Glutamatergic neuron (in vitro differentiated cells): ENCODE data around the gene MAJIN. TPM values are rescaled to one million over a fixed set of nuclear protein-coding genes. Genes with fewer than 3 reads are reported as not detected.

Experiments used
- DNase-seq: peaks from one replicate; pipeline ENCODE4 v3.0.0; 2022
- H3K27ac Mint-ChIP-seq: one replicate; pipeline ENCODE4 v1.8.0; 2020; ENCODE audit warnings: mild to moderate bottlenecking, mixed read lengths, inconsistent platforms; ENCODE audit not compliant: unreplicated experiment
- H3K27me3 Mint-ChIP-seq: one replicate; pipeline ENCODE4 v1.8.0; 2020; ENCODE audit warnings: mild to moderate bottlenecking, moderate library complexity, mixed read lengths, inconsistent platforms; ENCODE audit not compliant: unreplicated experiment
- H3K36me3 Mint-ChIP-seq: one replicate; pipeline ENCODE4 v1.8.0; 2020; ENCODE audit warnings: mild to moderate bottlenecking, mixed read lengths, inconsistent platforms; ENCODE audit not compliant: unreplicated experiment
- H3K4me1 Mint-ChIP-seq: one replicate; pipeline ENCODE4 v1.8.0; 2020; ENCODE audit warnings: mild to moderate bottlenecking, low read depth, mixed read lengths, inconsistent platforms; ENCODE audit not compliant: unreplicated experiment
- H3K4me3 Mint-ChIP-seq: one replicate; pipeline ENCODE4 v1.8.0; 2020; ENCODE audit warnings: mild to moderate bottlenecking, mixed read lengths, inconsistent platforms; ENCODE audit not compliant: unreplicated experiment
- H3K9me3 Mint-ChIP-seq: one replicate; pipeline ENCODE4 v1.8.0; 2020; ENCODE audit warnings: mild to moderate bottlenecking, moderate library complexity, mixed read lengths, inconsistent platforms; ENCODE audit not compliant: unreplicated experiment
- CTCF ChIP-seq: fragments of 200-600 bp; sonication (generic); IDR thresholded peaks from one replicate; pipeline ENCODE4 v1.5.0; 2021; ENCODE audit not compliant: partially characterized antibody, unreplicated experiment
- total RNA-seq: library from RNA; stranded (reverse); fragmentation: NEBNext Ultra II Directional; extraction: Animal tissue kit (Norgen Biotek cat#: 25700); gene quantifications from one replicate; pipeline ENCODE4 v1.2.1, GENCODE V29; 2021; ENCODE audit not compliant: unreplicated experiment

MAJIN gene
- total RNA-seq, 1 donor from 2014 or later, result not detected

- no peak for TF ChIP-seq CTCF
- no peak for DNase-seq
- no peaks in the 10 kb centered on the region for H3K36me3 Mint-ChIP-seq
- no peak overlapping the region for H3K4me3 Mint-ChIP-seq
- no peaks in the 10 kb centered on the region for H3K4me1 Mint-ChIP-seq
- H3K27ac Mint-ChIP-seq, result no peak overlapping the region
- no peaks in the 10 kb centered on the region for H3K9me3 Mint-ChIP-seq
- no peaks in the 10 kb centered on the region for H3K27me3 Mint-ChIP-seq
Observed at GRCh38 chr11:64960719-64961118, 11.2 kb downstream of the MAJIN start.

DNA sequence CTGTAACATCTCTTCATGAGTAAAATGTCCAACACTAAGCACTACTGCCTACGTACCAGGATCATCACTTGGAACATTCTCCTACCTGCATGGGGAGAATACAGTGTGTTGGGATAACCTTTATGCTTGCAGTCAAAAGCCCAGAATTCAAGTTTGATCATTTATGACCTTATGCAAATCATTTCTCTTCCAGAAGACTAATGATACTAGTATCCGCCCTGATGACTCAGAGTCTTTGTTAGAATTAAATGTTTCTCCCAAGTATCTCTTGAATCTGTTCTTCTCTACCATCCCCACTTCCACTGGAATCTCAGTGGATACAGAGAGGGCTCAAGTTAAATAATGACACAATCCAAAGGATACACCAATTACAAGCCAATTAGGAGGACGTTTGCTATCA is 12.4 kb downstream of the MAJIN start:
- no peak for DNase-seq
- no peaks in the 10 kb centered on the region for H3K9me3 Mint-ChIP-seq
- H3K4me1 Mint-ChIP-seq, result no peaks in the 10 kb centered on the region
- no peak overlapping the region for H3K27ac Mint-ChIP-seq
- no peaks in the 10 kb centered on the region for H3K36me3 Mint-ChIP-seq
- no peak overlapping the region for H3K4me3 Mint-ChIP-seq
- no peak for TF ChIP-seq CTCF
- no peaks in the 10 kb centered on the region for H3K27me3 Mint-ChIP-seq

DNA sequence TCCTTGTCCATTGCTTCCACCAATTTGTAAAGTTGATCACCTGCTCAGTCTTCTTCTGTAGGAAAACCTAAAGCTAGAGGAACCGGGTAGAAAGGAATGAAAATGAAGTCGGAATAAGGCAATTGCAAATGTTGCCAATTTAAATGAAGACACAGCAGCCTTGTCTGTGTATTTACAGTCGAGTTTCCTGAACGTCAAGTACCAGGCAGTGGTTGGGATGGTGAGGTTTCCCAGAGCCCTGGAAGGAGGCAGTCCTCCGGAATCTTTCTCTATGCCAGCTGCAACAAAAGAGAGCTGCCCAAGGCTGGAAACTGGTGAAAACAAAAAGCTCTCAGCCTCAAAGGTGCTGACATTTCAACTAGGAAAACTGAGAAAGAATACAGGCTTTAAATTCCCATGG is 17.7 kb downstream of the MAJIN start:
- no peak for TF ChIP-seq CTCF
- H3K36me3 Mint-ChIP-seq, result no peaks in the 10 kb centered on the region
- H3K4me3 Mint-ChIP-seq, result no peak overlapping the region
- no peak overlapping the region for H3K27ac Mint-ChIP-seq
- DNase-seq, result no peak
- H3K4me1 Mint-ChIP-seq, result no peaks in the 10 kb centered on the region
- H3K9me3 Mint-ChIP-seq, result no peaks in the 10 kb centered on the region
- no peaks in the 10 kb centered on the region for H3K27me3 Mint-ChIP-seq

- no peak for DNase-seq
- no peaks in the 10 kb centered on the region for H3K4me1 Mint-ChIP-seq
- no peak overlapping the region for H3K4me3 Mint-ChIP-seq
- H3K27me3 Mint-ChIP-seq, result no peaks in the 10 kb centered on the region
- no peaks in the 10 kb centered on the region for H3K9me3 Mint-ChIP-seq
- H3K27ac Mint-ChIP-seq, result no peak overlapping the region
- TF ChIP-seq CTCF, result no peak
- H3K36me3 Mint-ChIP-seq, result no peaks in the 10 kb centered on the region
Observed at GRCh38 chr11:64951529-64951928, 20.4 kb downstream of the MAJIN start.

DNA sequence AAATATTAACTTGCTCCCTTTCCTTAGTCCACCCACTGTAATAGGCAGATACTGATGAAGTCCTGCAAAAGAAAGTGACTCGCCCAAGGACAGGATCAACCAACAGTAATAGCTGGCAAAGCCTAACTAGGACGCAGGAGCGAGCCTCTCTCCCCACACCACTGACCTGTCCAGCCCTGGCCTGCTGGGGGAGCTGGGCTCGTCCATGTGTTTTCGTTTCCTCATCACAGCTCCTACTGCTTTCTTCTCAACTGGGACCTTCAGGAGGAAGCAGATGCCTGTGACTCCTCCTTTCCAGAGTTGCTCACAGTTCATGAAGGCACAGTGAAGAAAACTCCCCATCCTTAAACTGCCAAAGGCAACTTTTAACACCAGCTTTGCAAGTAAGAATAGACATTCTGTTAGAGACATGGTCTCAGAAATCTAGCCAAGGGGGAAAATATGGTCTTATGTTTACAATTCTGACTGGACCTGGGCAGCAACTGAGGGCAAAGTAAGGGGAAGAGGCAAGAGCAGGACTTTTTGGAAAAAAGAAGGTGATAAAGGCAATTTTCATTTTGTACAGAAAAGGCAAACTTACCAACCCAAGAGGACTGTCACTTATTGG is 24.6 kb downstream of the MAJIN start:
- no peaks in the 10 kb centered on the region for H3K36me3 Mint-ChIP-seq
- H3K9me3 Mint-ChIP-seq, result no peaks in the 10 kb centered on the region
- TF ChIP-seq CTCF, result no peak
- no peak overlapping the region for H3K4me3 Mint-ChIP-seq
- H3K4me1 Mint-ChIP-seq, result peaks cover 5% of the 10 kb centered on the region
- H3K27me3 Mint-ChIP-seq, result no peaks in the 10 kb centered on the region
- no peak overlapping the region for H3K27ac Mint-ChIP-seq
- DNase-seq, result no peak
